C4-2B (cell line): ENCODE data around the gene GPX1.

Experiments
- CTCF ChIP-seq: fragments of 450-650 bp; conservative IDR thresholded peaks from 2 replicates; pipeline ENCODE4 v1.5.1; 2017; ENCODE audit warnings: mild to moderate bottlenecking
- ZFX ChIP-seq: fragments of 450-650 bp; IDR thresholded peaks from 2 replicates; pipeline ENCODE4 v1.6.1; 2017

GRCh38 chr3:49333916-49334633 lies 24.1 kb downstream of the GPX1 start:
- TF ChIP-seq CTCF = no peak
- TF ChIP-seq ZFX = no peak
